HG02840 (cell line): Measurements from ENCODE around the gene DOCK10.

ENCODE experiments used
- ATAC-seq: cut with Tn5 transposase; IDR thresholded peaks from one replicate; pipeline ENCODE4 v1.9.1; 2021; ENCODE audit warnings: mild to moderate bottlenecking, moderate library complexity, moderate number of reproducible peaks; ENCODE audit not compliant: unreplicated experiment, low FRiP score

The DOCK10 gene

GRCh38 chr2:224747765-224748164, 294.5 kb downstream of the DOCK10 start:
- ATAC-seq: no peak

- ATAC-seq: no peak
Measured at GRCh38 chr2:224736227-224736626, 306.0 kb downstream of the DOCK10 start.

- no peak for ATAC-seq
Measured at GRCh38 chr2:224734949-224735348, 307.3 kb downstream of the DOCK10 start.

- ATAC-seq: no peak
Measured at GRCh38 chr2:224731665-224732064, 310.6 kb downstream of the DOCK10 start.

- ATAC-seq: no peak
Measured at GRCh38 chr2:224729435-224729834, 312.8 kb downstream of the DOCK10 start.

- no peak for ATAC-seq
Measured at GRCh38 chr2:224724331-224724730, 317.9 kb downstream of the DOCK10 start.

- ATAC-seq: no peak
Measured at GRCh38 chr2:224723586-224724217, 318.6 kb downstream of the DOCK10 start.

GRCh38 chr2:224722770-224723169, 319.5 kb downstream of the DOCK10 start:
- no peak for ATAC-seq

GRCh38 chr2:224722250-224722649, 320.0 kb downstream of the DOCK10 start:
- no peak for ATAC-seq

- ATAC-seq: no peak
Measured at GRCh38 chr2:224716921-224717320, 325.3 kb downstream of the DOCK10 start.

- no peak for ATAC-seq
Measured at GRCh38 chr2:224716201-224716600, 326.1 kb downstream of the DOCK10 start, which contains the start of gene CCDC195. Gene CCDC195, minus strand, starts transcription at chr2:224716365. Its CDS starts 0 bp downstream, at chr2:224716365.
